ENCODE results near the gene TCF4. TPM values are rescaled to one million over a fixed set of nuclear protein-coding genes. Genes with fewer than 3 reads are reported as not detected.

TCF4 gene
- total RNA-seq, 1 experiment from 2014 or later, result 2.3 TPM

GRCh38 chr18:55380589-55380988 is 207.4 kb downstream of the TCF4 start:
- CTCF ChIA-PET, result no interaction called here
- Histone ChIP-seq H3K36me3 (ENCODE audit: control insufficient read depth, insufficient read depth, low read length) (no peaks in the 10 kb centered on the region), H3K4me3 (ENCODE audit: low read depth in 2 of 2, low read length in 2 of 2) (no peak overlapping the region), H3K9me3 (ENCODE audit: control insufficient read depth, insufficient read depth, low read depth, low read length) (no peaks in the 10 kb centered on the region), H3K27ac (ENCODE audit: low read length) (no peak overlapping the region), H3K27me3 (ENCODE audit: control insufficient read depth, insufficient read depth, low read length) (no peaks in the 10 kb centered on the region), H3K4me1 (ENCODE audit: control insufficient read depth, insufficient read depth, low read length) (no peaks in the 10 kb centered on the region)
- TF ChIP-seq TCF7L2 (IDR thresholded peaks at IDR 0.05; ENCODE audit: low read depth, low read length), result no peak
- no peak for TF ChIP-seq SIN3A (IDR thresholded peaks at IDR 0.05; ENCODE audit: borderline replicate concordance, insufficient read depth, low read depth, low read length)
- TF ChIP-seq REST (IDR thresholded peaks at IDR 0.05; ENCODE audit: insufficient read depth in 1 of 2, low read depth in 2 of 2, low read length in 1 of 2), result no peak
- TF ChIP-seq CTCF (IDR thresholded peaks at IDR 0.05), result no peak
- TF ChIP-seq POLR2AphosphoS5 (IDR thresholded peaks at IDR 0.05; ENCODE audit: low read depth, low read length), result no peak
- no TSS peak for BruUV-seq (replicated peaks)
- in situ Hi-C loops (cut with HindIII; ENCODE audit: low pct_unique_long_range_greater_than_20kb, low sequenced_read_pairs) (no loop called here), intact Hi-C loops (cut with micrococcal nuclease; ENCODE audit: unreplicated experiment) (no loop called here)
- DNase-seq (ENCODE audit: low read depth, low spot score) (no peak), ATAC-seq (no peak)
- POLR2A ChIA-PET, result no interaction called here

- BruUV-seq (replicated peaks), result no TSS peak
- ATAC-seq (no peak), DNase-seq (ENCODE audit: low read depth, low spot score) (no peak)
- no peaks in the 10 kb centered on the region for H3K36me3 ChIP-seq (ENCODE audit: control insufficient read depth, insufficient read depth, low read length)
- intact Hi-C loops (cut with micrococcal nuclease; ENCODE audit: unreplicated experiment) (no loop called here), in situ Hi-C loops (cut with HindIII; ENCODE audit: low pct_unique_long_range_greater_than_20kb, low sequenced_read_pairs) (no loop called here)
- H3K4me3 ChIP-seq (ENCODE audit: low read depth in 2 of 2, low read length in 2 of 2), result no peak overlapping the region
- POLR2A ChIA-PET, result no interaction called here
- CTCF ChIA-PET, result no interaction called here
- no peaks in the 10 kb centered on the region for H3K9me3 ChIP-seq (ENCODE audit: control insufficient read depth, insufficient read depth, low read depth, low read length)
- H3K27me3 ChIP-seq (ENCODE audit: control insufficient read depth, insufficient read depth, low read length), result no peaks in the 10 kb centered on the region
- H3K27ac ChIP-seq (ENCODE audit: low read length), result no peak overlapping the region
- H3K4me1 ChIP-seq (ENCODE audit: control insufficient read depth, insufficient read depth, low read length), result no peaks in the 10 kb centered on the region
- TF ChIP-seq REST (IDR thresholded peaks at IDR 0.05; ENCODE audit: insufficient read depth in 1 of 2, low read depth in 2 of 2, low read length in 1 of 2) (no peak), POLR2AphosphoS5 (IDR thresholded peaks at IDR 0.05; ENCODE audit: low read depth, low read length) (no peak), SIN3A (IDR thresholded peaks at IDR 0.05; ENCODE audit: borderline replicate concordance, insufficient read depth, low read depth, low read length) (no peak), CTCF (IDR thresholded peaks at IDR 0.05) (no peak), TCF7L2 (IDR thresholded peaks at IDR 0.05; ENCODE audit: low read depth, low read length) (no peak)
These were observed 211.6 kb downstream of the TCF4 start for GRCh38 chr18:55376387-55376786.

Data from Panc1 (cell line).